A549 (cell line): ENCODE measurements around the gene CWC15. TPM values are rescaled to one million over a fixed set of nuclear protein-coding genes. Genes with fewer than 3 reads are reported as not detected.

Experiments used
- ATAC-seq, 2 experiments: fragments of 200-7000 bp in 1 of 2; fragments of >200 bp in 1 of 2; cut with Nextera tagmentation in 1 of 2; cut with Tn5 transposase in 1 of 2; 3 replicates each; pipeline versions ENCODE4 v1.8.0 to v1.9.1; 2018 to 2020; ENCODE audit warnings: mild to moderate bottlenecking in 1 of 2, moderate library complexity in 1 of 2
- CTCF ChIA-PET: fragments of 300-600 bp; sonication (Branson Sonifier 250); formaldehyde crosslinking; extraction: SDS; loops from one replicate; lab custom pipeline; 2021; ENCODE audit warnings: antibody characterized with exemption, inconsistent platforms; lab: Yijun Ruan, JAX
- POLR2A ChIA-PET: fragments of 350-600 bp; formaldehyde crosslinking; extraction: SDS; loops from one replicate; lab custom pipeline; 2021; ENCODE audit warnings: antibody characterized with exemption, inconsistent platforms; lab: Yijun Ruan, JAX
- DNase-seq, 2 experiments: peaks; one replicate each; pipeline versions ENCODE4 v3.0.0 to v3.0.0-alpha.2; 2011 to 2016; ENCODE audit warnings: low read depth in 1 of 2, low spot score in 1 of 2
- FAIRE-seq: peaks from 2 replicates; lab custom pipeline; 2011; peaks lifted over from hg19 to GRCh38; lab: Jason Lieb, UNC
- H3K27ac ChIP-seq, 2 experiments: fragments of >200 bp; sonication (Bioruptor Twin); formaldehyde crosslinking; 3 replicates each; pipeline ENCODE4 v1.5.1; 2016 to 2017
- H3K4me1 ChIP-seq: fragments of >200 bp; sonication (Bioruptor Twin); formaldehyde crosslinking; 3 replicates; pipeline ENCODE4 v1.6.1; 2016
- H3K4me2 ChIP-seq: fragments of >200 bp; sonication (Bioruptor Twin); formaldehyde crosslinking; 3 replicates; pipeline ENCODE4 v1.6.1; 2016
- H3K4me3 ChIP-seq: fragments of >200 bp; sonication (Bioruptor Twin); formaldehyde crosslinking; 3 replicates; pipeline ENCODE4 v1.5.1; 2016
- H3K9me3 ChIP-seq: fragments of >200 bp; sonication (Bioruptor Twin); formaldehyde crosslinking; 3 replicates; pipeline ENCODE4 v1.6.1; 2016
- BHLHE40 ChIP-seq: IDR thresholded peaks from 2 replicates; pipeline ENCODE4 v1.6.1; 2012; ENCODE audit warnings: low read depth, low read length, inconsistent platforms
- CBX2 ChIP-seq: fragments of 200-600 bp; sonication (generic); IDR thresholded peaks from 2 replicates; pipeline ENCODE4 v1.6.1; 2016; ENCODE audit warnings: low read depth, mild to moderate bottlenecking, borderline replicate concordance
- CBX8 ChIP-seq: fragments of 200-600 bp; sonication (generic); IDR thresholded peaks from 2 replicates; pipeline ENCODE4 v1.6.1; 2016
- CEBPB ChIP-seq, 2 experiments: fragments of >200 bp in 1 of 2; sonication (Bioruptor Twin) in 1 of 2; formaldehyde crosslinking in 1 of 2; IDR thresholded peaks; 2 replicates each; pipeline ENCODE4 v1.6.1; 2012 to 2016
- CHD2 ChIP-seq: fragments of 150-350 bp; IDR thresholded peaks from 2 replicates; pipeline ENCODE4 v1.6.1; 2014; ENCODE audit warnings: low read length; ENCODE audit not compliant: partially characterized antibody
- ELK1 ChIP-seq: fragments of 150-350 bp; IDR thresholded peaks from 2 replicates; pipeline ENCODE4 v1.6.1; 2014; ENCODE audit warnings: low read depth, mild to moderate bottlenecking, low read length
- FOSB ChIP-seq: fragments of 250-450 bp; sonication (Bioruptor Pico); IDR thresholded peaks from 2 replicates; pipeline ENCODE4 v1.5.0; 2020; ENCODE audit warnings: mild to moderate bottlenecking, moderate library complexity
- FOXS1 ChIP-seq: fragments of 250-450 bp; sonication (Bioruptor Pico); IDR thresholded peaks from 2 replicates; pipeline ENCODE4 v1.5.0; 2020; ENCODE audit warnings: mild to moderate bottlenecking, moderate library complexity
- HDAC2 ChIP-seq: fragments of 200-600 bp; sonication (generic); IDR thresholded peaks from 2 replicates; pipeline ENCODE4 v1.6.1; 2016
- HEYL ChIP-seq: fragments of 250-450 bp; sonication (Bioruptor Pico); IDR thresholded peaks from 2 replicates; pipeline ENCODE4 v1.8.0; 2021; ENCODE audit warnings: mild to moderate bottlenecking, moderate library complexity
- JUN ChIP-seq, 2 experiments: fragments of >200 bp; sonication (Bioruptor Twin); formaldehyde crosslinking; IDR thresholded peaks; 2 replicates in 1 of 2; 3 replicates in 1 of 2; pipeline ENCODE4 v1.6.1; 2016 to 2017
- MYC ChIP-seq: IDR thresholded peaks from 2 replicates; pipeline ENCODE4 v1.6.1; 2012; ENCODE audit warnings: mild to moderate bottlenecking, inconsistent platforms, low read length, improper control_type of control experiment, borderline replicate concordance
- NFE2L2 ChIP-seq: fragments of 150-350 bp; conservative IDR thresholded peaks from 2 replicates; pipeline ENCODE4 v1.6.1; 2014; ENCODE audit warnings: low read length
- NPAS2 ChIP-seq: fragments of 250-450 bp; sonication (Bioruptor Pico); IDR thresholded peaks from 2 replicates; pipeline ENCODE4 v1.8.0; 2022; ENCODE audit warnings: mild to moderate bottlenecking, moderate library complexity, borderline replicate concordance
- NR3C1 ChIP-seq: fragments of >200 bp; sonication (Bioruptor Twin); formaldehyde crosslinking; IDR thresholded peaks from 3 replicates; pipeline ENCODE4 v1.6.1; 2017
- POLR2A ChIP-seq: IDR thresholded peaks from 2 replicates; pipeline ENCODE4 v1.6.1; 2012; ENCODE audit warnings: mild to moderate bottlenecking, low read length
- POLR2AphosphoS2 ChIP-seq: conservative IDR thresholded peaks from 2 replicates; pipeline ENCODE4 v1.6.1; 2012; ENCODE audit warnings: low read length, improper control_type of control experiment, inconsistent platforms
- REST ChIP-seq: fragments of 200-600 bp; sonication (generic); IDR thresholded peaks from 2 replicates; pipeline ENCODE4 v1.6.1; 2016; ENCODE audit warnings: antibody characterized with exemption, mild to moderate bottlenecking, moderate library complexity
- RFX5 ChIP-seq: fragments of 450-650 bp; IDR thresholded peaks from 2 replicates; pipeline ENCODE4 v1.7.1; 2014; ENCODE audit warnings: antibody characterized with exemption, mild to moderate bottlenecking, moderate library complexity
- RNF2 ChIP-seq: fragments of 200-600 bp; sonication (generic); IDR thresholded peaks from 2 replicates; pipeline ENCODE4 v1.6.1; 2016; ENCODE audit warnings: low read depth, mild to moderate bottlenecking, antibody characterized with exemption, moderate library complexity, borderline replicate concordance
- SMC3 ChIP-seq: fragments of >200 bp; sonication (Bioruptor Twin); formaldehyde crosslinking; IDR thresholded peaks from 3 replicates; pipeline ENCODE4 v1.6.1; 2018; ENCODE audit warnings: inconsistent platforms
- SREBF2 ChIP-seq: fragments of 450-650 bp; IDR thresholded peaks from 2 replicates; pipeline ENCODE4 v1.6.1; 2014; ENCODE audit warnings: mild to moderate bottlenecking, moderate library complexity
- ZC3H11A ChIP-seq: fragments of 450-650 bp; IDR thresholded peaks from 2 replicates; pipeline ENCODE4 v1.6.1; 2014; ENCODE audit warnings: antibody characterized with exemption, mild to moderate bottlenecking
- WGBS: methylation state at CpG from one replicate; pipeline ENCODE4 v1.1.6; 2017; ENCODE audit errors: missing lambda C conversion rate; 5-methylcytosine and 5-hydroxymethylcytosine counted together
- polyA plus RNA-seq, 4 experiments: library from polyadenylated mRNA; depleted of rRNA in 3 of 4; stranded (reverse); fragments of >200 nt; fragmentation: RNase III in 1 of 4; extraction: RNeasy Plus Mini Kit Qiagen cat#74134 plus additional on column Dnase treatment in 1 of 4; gene quantifications; 2 replicates in 3 of 4; 3 replicates in 1 of 4; pipeline ENCODE4 v1.2.3, GENCODE V29; 2011 to 2017

Gene CWC15
- polyA plus RNA-seq, 2 of the 4 experiments (the other 2 are of a cell fraction), result 37.6 to 42.8 TPM

- no peak overlapping the region for H3K4me2 ChIP-seq
- no peak for DNase-seq
- no peaks in the 10 kb centered on the region for H3K9me3 ChIP-seq
- no peak for ATAC-seq
- 52% methylated on average over 9 of the region's 9 CpGs for whole genome bisulfite sequencing
- no peak for FAIRE-seq
- ChIA-PET POLR2A (no interaction called here), CTCF (no interaction called here)
- H3K4me1 ChIP-seq, result no peaks in the 10 kb centered on the region
- no peak for TF ChIP-seq CHD2
- TF ChIP-seq ELK1, result no peak
- TF ChIP-seq NPAS2, result no peak
- TF ChIP-seq SREBF2, result no peak
- TF ChIP-seq ZC3H11A, result no peak
- TF ChIP-seq POLR2AphosphoS2, result no peak
- no peak for TF ChIP-seq CEBPB (IDR thresholded peaks at IDR 0.05)
- TF ChIP-seq CBX8, result no peak
- no peak for TF ChIP-seq BHLHE40
- no peak for TF ChIP-seq POLR2A
- no peak for TF ChIP-seq FOXS1 (CRISPR knock-in tag)
- TF ChIP-seq HDAC2, result no peak
- no peak for TF ChIP-seq CBX2
- no peak for TF ChIP-seq FOSB (CRISPR knock-in tag)
- TF ChIP-seq NFE2L2, result no peak
- H3K4me3 ChIP-seq, result no peak overlapping the region
- no peak overlapping the region for H3K27ac ChIP-seq
These were observed 35.0 kb downstream of the CWC15 start for GRCh38 chr11:94938095-94939055.

- FAIRE-seq, result no peak
- Histone ChIP-seq H3K4me1 (no peaks in the 10 kb centered on the region), H3K27ac (no peak overlapping the region), H3K4me2 (no peak overlapping the region), H3K4me3 (no peak overlapping the region), H3K9me3 (no peaks in the 10 kb centered on the region)
- no peak for DNase-seq
- 82% methylated on average over 3 of the region's 3 CpGs for WGBS
- TF ChIP-seq CBX8 (no peak), HEYL (CRISPR knock-in tag) (no peak), RFX5 (no peak), MYC (no peak), FOSB (CRISPR knock-in tag) (no peak), NR3C1 (no peak), RNF2 (no peak), CEBPB (IDR thresholded peaks at IDR 0.05) (no peak), REST (no peak), SREBF2 (no peak), JUN (IDR thresholded peaks at IDR 0.05) (no peak), SMC3 (no peak)
- ATAC-seq, result no peak
- ChIA-PET CTCF (no interaction called here), POLR2A (no interaction called here)
These were observed 38.5 kb downstream of the CWC15 start for GRCh38 chr11:94934846-94935245.
